HG03378 (cell line): ENCODE data around the gene PLXDC2.

Experiments
- ATAC-seq: cut with Tn5 transposase; IDR thresholded peaks from one replicate; pipeline ENCODE4 v1.9.1; 2021; ENCODE audit warnings: mild to moderate bottlenecking, moderate library complexity; ENCODE audit not compliant: unreplicated experiment

PLXDC2 gene

DNA sequence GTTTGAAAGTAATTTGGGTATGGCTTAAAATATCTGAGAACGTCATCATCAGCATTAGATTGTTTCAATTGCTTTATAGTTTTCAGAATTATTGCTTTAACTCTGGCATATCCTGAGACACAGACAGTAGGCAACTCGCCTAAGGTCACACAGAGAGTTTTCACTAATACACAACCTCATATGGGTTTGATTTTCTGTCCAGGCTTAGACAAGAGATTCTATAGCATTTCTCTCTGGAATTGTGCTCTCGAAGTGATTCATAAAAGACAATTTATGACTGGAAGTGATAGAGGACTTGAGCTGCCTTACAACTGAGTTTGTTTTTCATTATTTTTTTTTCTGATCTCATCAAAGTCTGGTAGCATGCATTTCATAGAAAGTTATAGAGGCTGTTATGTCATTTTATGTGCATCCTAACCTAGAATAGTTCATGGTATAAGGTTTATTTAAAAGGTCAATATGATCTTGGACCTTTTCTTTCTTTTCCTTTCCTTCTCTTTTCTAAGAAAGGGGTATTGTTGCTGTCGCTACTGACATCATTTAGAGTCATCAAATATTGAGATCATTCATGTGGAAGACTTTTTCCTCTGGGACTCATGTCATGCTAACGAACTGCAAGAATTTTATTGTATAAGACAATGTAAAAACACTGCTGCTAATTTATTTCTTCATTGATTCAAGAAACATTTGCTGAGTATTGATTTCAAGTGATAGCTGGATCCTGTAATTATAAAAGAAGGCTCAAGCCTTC lies 278.2 kb downstream of the PLXDC2 start:
- no peak for ATAC-seq

DNA sequence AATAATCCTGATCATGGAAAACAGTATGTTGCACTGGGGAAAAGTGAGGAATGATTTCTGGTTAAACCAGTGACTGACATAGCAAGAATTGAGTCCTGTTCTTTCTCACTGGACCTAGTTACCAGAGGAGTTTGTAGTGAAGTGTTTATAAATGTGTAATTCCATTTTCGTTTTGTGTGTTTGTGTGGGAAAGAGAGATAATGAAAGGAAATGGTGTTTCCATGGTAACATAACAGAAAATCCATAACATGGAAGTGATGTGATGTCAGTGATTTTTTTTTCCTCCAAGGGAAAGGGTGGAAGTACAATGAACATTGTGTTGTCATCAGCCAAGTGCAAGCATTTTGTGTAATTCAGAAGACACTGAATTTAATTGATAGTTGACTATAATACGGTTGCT lies 283.9 kb downstream of the PLXDC2 start:
- no peak for ATAC-seq

DNA sequence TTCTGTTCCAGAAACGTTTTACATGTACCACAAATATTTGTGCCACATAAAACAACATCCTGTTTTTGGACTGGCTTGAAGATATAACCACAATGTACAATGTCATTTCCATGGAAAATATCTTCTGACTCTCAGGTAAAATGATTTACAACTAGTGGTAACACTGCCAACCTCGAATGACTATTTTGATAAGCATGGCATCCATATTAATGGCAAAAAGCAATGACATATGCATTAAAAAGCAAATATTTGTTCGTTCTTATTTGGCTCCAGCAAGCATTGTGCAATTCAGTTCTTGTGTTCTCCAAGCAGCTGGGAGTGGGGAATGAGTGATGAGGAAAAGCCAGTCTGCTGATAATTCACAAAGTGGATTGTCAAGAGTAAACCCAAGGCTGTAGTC lies 289.0 kb downstream of the PLXDC2 start:
- no peak for ATAC-seq

DNA sequence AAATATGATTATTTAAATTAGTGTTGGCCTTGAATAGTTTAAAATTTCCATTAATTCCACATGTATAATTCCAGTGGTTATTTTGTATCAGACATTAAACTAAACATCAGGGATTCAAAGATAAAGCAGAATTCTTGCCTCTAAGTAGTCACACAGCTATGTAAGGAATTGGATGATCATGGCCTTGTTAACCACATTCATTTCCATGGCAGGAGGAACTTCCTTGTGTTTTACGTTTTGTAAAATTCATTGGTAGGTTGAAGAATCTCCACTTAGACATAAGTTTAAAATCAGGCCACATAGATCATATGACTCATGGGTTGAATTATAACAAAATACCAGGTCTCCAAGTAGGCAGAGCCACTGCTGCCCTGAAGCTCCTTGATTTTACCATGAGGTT lies 289.7 kb downstream of the PLXDC2 start:
- ATAC-seq, result no peak

GRCh38 chr10:20108021-20108420 lies 291.8 kb downstream of the PLXDC2 start:
- ATAC-seq, result no peak

DNA sequence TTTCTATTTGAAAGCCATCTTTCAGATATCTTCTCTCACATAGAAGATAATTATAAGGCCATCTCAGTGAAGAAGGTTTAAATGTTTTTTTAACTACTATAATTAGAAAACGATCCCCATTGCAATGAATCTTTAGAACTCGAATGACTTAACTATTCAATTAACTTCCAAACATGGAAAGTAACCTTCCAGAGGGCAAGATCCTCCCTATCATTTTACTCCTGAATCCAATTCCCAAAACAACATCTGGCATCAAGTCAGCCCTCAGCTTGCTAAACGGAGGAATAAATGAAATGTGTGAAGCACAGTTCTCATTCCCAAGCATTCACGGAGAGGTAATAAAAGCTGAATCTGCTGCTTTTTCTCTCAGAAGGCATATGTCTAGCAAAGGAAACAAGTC lies 293.4 kb downstream of the PLXDC2 start:
- no peak for ATAC-seq

- no peak for ATAC-seq
Measured at GRCh38 chr10:20110125-20111100, 294.2 kb downstream of the PLXDC2 start.

DNA sequence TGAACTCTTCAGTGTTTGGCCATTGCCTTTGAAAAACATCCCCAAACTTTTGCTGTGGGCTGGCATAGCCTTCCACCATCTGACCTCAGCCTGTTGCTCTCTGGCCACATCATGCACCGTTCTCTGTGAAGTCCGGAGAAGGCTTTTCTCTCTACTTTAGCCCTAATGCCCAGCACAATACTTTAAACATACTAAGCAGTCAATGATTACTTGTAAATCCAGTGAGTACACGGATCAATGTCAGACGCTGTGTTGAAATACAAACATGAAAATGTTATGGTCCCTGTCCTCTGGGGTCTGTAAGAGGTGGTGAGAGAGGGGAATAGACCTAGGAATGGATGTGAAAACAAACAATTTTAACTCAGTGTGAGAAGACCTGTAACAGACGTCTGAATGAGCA lies 297.9 kb downstream of the PLXDC2 start:
- ATAC-seq, result no peak

- ATAC-seq, result no peak
Measured at GRCh38 chr10:20115894-20116293, 299.7 kb downstream of the PLXDC2 start.

DNA sequence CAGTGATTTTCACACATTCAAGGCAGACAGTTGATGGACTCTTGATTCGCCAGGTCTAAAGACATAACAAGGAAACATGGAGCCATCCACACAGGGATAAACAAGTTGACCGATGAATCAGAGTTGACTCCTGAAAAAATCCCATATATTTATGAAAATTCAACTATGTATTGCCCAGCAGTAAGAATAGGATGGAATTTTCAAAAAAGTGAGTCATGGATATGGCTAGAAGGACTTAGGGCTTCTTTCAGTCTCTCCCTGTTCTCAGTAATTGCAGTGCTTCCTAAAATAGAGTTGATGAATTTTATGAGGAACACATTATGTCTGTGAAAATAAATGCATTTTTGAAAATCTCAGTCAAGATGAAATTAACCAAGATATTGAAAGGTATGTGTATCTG lies 301.2 kb downstream of the PLXDC2 start:
- ATAC-seq, result no peak

GRCh38 chr10:20118119-20118518 lies 301.9 kb downstream of the PLXDC2 start:
- ATAC-seq, result no peak

GRCh38 chr10:20128811-20129210 lies 312.6 kb downstream of the PLXDC2 start:
- no peak for ATAC-seq

GRCh38 chr10:20132816-20133215 lies 316.6 kb downstream of the PLXDC2 start:
- no peak for ATAC-seq

GRCh38 chr10:20133669-20134189 lies 317.5 kb downstream of the PLXDC2 start:
- no peak for ATAC-seq

- no peak for ATAC-seq
Measured at GRCh38 chr10:20142311-20142710, 326.1 kb downstream of the PLXDC2 start.

GRCh38 chr10:20144268-20144667 lies 328.0 kb downstream of the PLXDC2 start:
- no peak for ATAC-seq

- no peak for ATAC-seq
Measured at GRCh38 chr10:20146004-20146403, 329.8 kb downstream of the PLXDC2 start.

GRCh38 chr10:20147684-20148083 lies 331.5 kb downstream of the PLXDC2 start:
- ATAC-seq, result no peak

DNA sequence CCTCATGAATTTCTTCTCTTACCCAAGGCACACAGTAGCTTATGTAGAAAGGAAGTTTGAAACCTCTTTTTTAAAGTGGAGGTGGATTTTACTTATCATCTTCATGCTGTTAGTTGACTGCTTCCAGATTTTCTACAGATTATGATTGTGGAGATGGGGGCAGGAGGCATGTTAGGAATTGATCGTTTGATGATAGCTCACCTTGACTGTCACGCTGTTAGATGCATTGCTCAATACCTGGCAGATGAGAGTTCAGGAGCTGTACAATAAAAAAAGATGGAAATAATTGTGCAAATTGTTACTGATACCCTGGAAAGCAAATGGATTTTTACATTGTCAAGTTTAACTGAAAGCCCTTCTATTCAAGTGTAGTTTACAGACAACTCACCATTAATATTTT lies 340.3 kb downstream of the PLXDC2 start:
- ATAC-seq, result no peak

DNA sequence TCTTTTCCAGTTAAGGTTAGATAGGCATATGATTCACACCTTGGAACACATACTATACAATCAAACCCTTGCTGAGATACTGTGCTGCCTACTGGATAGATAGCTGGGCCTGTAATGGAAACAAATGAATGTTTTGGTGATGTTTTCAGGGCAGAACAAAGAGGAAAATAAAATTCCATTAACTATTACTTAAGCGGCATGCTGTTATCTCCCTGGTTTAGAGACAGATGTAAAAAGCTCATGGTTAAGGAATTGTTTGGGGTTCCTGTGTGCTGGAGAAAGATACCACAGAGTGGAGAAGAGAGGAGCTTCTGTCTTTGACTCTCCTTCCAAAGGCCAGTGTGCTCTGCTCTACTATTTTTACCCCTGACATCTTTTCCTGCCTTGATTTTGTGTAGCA lies 341.1 kb downstream of the PLXDC2 start:
- no peak for ATAC-seq

GRCh38 chr10:20158086-20158485 lies 341.9 kb downstream of the PLXDC2 start:
- ATAC-seq, result no peak

GRCh38 chr10:20162123-20162522 lies 345.9 kb downstream of the PLXDC2 start:
- ATAC-seq, result no peak
